NCI-H2107 treated with DMSO at 0.1 percent for 48 hours (cell line): ENCODE data around the gene SUGP2.

Source experiments
- DNase-seq: peaks from one replicate; lab custom pipeline; 2025; ENCODE audit not compliant: unreplicated experiment; lab: John Stamatoyannopoulos, UW

SUGP2 gene

GRCh38 chr19:18992696-18993095 is 40.6 kb downstream of the SUGP2 start:
- DNase-seq = no peak

- DNase-seq = no peak
These were observed 41.8 kb downstream of the SUGP2 start for GRCh38 chr19:18991468-18991867.

GRCh38 chr19:18991006-18991405 is 42.3 kb downstream of the SUGP2 start:
- no peak for DNase-seq

GRCh38 chr19:18990128-18990708 is 43.1 kb downstream of the SUGP2 start:
- DNase-seq = no peak

- no peak for DNase-seq
These were observed 44.0 kb downstream of the SUGP2 start for GRCh38 chr19:18989316-18989715.

- DNase-seq = no peak
These were observed 45.9 kb downstream of the SUGP2 start for GRCh38 chr19:18987456-18987855.

GRCh38 chr19:18985257-18985656 is 48.1 kb downstream of the SUGP2 start:
- no peak for DNase-seq

GRCh38 chr19:18984251-18984650 is 49.1 kb downstream of the SUGP2 start:
- no peak for DNase-seq

- no peak for DNase-seq
These were observed 50.6 kb downstream of the SUGP2 start for GRCh38 chr19:18982669-18983068.

- no peak for DNase-seq
These were observed 52.8 kb downstream of the SUGP2 start for GRCh38 chr19:18980432-18981020.

- no peak for DNase-seq
These were observed 54.7 kb downstream of the SUGP2 start for GRCh38 chr19:18978616-18979015.

- DNase-seq = no peak
These were observed 57.4 kb downstream of the SUGP2 start for GRCh38 chr19:18975869-18976268.

- no peak for DNase-seq
These were observed 58.3 kb downstream of the SUGP2 start for GRCh38 chr19:18975011-18975410.

GRCh38 chr19:18972851-18973250 is 60.5 kb downstream of the SUGP2 start:
- no peak for DNase-seq

GRCh38 chr19:18972301-18972811 is 61.0 kb downstream of the SUGP2 start:
- no peak for DNase-seq

GRCh38 chr19:18969931-18970659 is 63.2 kb downstream of the SUGP2 start:
- no peak for DNase-seq

- no peak for DNase-seq
These were observed 65.8 kb downstream of the SUGP2 start for GRCh38 chr19:18967358-18968146.

GRCh38 chr19:18966307-18966706 is 67.0 kb downstream of the SUGP2 start:
- no peak for DNase-seq

- no peak for DNase-seq
These were observed 69.2 kb downstream of the SUGP2 start for GRCh38 chr19:18964121-18964520.

GRCh38 chr19:18961767-18962620 is 71.3 kb downstream of the SUGP2 start:
- no peak for DNase-seq

- DNase-seq = no peak
These were observed 72.9 kb downstream of the SUGP2 start for GRCh38 chr19:18960370-18960769.
